LNCAP (cell line): Measurements from ENCODE around the gene IL22RA2.

Experiments
- TF ChIP-seq, protein P1 (sequence below): fragments of 450-650 bp; IDR thresholded peaks from 2 replicates; pipeline ENCODE4 v1.5.1; 2017; ENCODE audit warnings: mild to moderate bottlenecking

IL22RA2 gene

DNA sequence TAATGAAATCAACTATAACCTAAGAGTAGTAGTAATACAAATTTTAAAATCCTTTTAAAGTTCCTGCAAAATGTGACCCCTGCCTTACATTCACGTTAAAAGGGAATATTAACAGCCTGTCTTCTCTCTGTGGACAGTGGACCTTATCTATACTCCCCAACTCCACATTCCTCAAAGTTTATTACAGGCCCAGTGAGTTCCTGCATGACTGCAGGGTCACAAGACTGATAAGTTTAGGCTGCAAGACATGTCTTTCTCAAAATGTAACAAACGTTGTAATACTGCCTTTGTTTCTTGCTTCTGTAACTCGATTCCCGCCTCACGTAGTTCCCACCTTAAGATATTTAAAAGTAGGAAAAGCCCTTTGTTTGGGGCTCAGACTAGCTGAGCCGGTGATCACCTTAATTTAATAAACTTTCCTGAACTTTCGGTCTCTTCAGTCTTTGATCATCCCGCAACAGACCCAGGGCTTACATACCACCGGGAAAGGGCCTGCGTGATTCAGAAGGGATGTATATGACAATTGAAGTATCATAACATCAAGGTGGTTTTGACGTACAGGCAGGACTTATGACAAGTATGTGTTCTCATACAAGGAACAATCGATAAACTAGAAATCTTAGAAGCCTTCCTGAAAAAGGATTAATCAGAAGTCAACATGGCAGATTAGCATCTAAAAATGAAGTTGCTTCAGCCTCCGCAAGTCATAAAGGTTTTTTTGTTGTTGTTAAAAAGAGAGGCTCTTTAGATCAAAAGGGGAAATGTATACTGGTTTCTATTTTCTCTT lies 3.0 kb downstream of the IL22RA2 start:
- TF ChIP-seq, protein P1, sequence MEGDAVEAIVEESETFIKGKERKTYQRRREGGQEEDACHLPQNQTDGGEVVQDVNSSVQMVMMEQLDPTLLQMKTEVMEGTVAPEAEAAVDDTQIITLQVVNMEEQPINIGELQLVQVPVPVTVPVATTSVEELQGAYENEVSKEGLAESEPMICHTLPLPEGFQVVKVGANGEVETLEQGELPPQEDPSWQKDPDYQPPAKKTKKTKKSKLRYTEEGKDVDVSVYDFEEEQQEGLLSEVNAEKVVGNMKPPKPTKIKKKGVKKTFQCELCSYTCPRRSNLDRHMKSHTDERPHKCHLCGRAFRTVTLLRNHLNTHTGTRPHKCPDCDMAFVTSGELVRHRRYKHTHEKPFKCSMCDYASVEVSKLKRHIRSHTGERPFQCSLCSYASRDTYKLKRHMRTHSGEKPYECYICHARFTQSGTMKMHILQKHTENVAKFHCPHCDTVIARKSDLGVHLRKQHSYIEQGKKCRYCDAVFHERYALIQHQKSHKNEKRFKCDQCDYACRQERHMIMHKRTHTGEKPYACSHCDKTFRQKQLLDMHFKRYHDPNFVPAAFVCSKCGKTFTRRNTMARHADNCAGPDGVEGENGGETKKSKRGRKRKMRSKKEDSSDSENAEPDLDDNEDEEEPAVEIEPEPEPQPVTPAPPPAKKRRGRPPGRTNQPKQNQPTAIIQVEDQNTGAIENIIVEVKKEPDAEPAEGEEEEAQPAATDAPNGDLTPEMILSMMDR = no peak

DNA sequence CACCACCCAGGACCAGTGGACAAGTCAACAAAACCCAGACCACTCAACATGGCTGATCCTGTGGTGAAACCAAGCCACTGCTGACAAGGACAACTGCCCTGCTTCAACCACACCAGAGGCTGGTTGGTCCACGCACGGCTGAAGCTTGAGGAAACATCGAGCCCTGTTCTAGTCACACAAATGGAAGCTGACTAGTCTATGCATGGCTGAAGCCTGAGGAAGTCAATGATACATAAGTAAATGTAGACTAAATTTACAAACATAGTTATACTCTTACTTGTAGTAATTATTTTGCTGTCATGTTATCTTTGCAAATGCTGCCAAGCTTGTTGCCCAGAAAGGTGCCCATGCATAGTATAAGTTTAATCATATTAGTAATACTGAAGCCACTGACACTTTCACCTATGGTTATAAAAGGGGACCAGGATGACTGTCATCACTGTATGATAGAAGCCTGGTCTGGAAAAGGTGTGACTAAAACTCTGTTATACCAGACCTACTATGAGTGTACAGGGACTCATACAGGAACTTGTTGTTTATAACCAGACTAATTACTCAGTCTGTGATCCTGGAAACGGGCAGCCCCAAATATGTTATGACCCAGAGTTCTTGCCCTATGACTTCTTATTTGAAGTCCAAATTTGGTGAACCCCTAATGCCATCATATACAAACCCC lies 5.6 kb downstream of the IL22RA2 start:
- TF ChIP-seq, protein P1 = no peak

DNA sequence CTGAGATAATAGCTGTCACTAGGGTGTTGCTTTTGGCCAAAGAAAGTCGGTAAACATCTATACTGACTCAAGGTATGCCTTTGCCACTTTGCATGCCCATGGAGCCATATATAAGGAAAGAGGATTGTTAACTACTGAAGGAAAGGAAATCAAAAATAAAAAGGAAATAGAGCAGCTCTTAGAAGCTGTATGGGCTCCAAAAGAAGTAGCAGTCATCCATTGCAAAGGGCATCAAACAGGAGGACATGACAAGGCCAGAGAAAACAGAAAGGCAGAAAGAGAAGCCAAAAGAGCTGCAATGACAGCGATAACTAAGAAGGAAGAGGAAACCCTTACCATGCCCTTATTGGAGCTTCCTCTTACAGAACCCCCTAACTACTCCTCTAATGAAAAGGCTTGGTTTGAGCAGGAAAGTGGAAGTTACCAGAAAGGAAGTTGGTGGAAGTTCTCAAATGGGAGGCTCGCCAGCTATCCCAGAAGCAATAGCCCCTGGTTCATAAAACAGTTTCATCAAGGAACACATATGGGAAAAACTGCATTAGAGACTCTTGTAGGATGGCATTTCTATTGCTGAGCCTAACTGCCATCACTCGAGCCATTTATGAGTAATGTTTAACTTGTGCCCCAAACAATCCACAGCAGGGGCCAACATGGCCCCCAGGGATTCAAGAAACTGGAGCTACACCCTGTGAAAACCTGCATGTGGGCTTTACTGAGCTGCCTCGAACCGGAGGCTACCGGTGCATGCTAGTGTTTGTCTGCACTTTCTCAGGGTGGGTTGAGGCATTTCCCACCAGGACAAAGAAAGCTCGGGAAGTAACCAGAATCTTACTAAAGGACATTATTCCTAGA lies 7.0 kb downstream of the IL22RA2 start:
- TF ChIP-seq, protein P1 = no peak

DNA sequence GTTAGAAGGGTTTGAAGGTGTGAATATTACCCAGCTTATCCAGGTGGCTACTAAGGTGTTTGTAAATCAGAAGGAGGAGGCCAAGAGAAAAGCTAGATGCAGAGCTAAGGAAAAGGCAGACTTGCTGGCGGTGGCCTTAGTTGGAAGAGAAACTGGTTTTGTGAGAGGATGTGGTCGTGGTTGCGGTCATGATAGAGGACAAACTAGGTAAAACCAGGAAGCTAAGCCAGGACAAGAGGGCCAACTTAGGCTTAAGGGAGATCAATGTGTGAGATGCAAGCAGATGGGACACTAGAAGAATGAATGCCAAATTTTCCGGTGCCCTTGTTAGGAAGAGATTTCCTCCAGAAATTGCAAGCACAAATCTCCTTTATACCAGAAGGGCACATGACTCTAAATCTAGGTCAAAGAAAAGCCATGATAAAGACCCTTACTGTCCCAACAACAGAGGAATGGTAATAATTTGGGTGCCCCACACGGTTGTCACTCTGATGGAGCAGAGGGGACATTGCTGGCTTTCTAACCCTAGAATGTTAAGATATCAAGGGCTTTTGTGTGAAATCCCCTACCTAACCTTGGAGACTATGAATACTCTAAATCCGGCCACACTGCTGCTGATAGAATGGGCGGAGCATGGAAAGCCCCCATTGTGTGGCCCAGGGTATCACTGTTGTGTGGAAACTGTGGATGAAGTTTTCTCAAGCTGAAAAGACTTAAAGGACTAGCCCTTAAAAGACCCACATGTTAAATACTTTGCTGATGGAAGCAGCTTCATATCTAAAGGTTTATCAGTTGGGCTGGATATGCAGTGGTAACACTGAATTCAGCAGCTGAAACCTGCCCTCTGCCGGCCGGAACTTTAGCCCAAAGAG lies 7.8 kb downstream of the IL22RA2 start:
- TF ChIP-seq, protein P1 = peak; percentile 83

DNA sequence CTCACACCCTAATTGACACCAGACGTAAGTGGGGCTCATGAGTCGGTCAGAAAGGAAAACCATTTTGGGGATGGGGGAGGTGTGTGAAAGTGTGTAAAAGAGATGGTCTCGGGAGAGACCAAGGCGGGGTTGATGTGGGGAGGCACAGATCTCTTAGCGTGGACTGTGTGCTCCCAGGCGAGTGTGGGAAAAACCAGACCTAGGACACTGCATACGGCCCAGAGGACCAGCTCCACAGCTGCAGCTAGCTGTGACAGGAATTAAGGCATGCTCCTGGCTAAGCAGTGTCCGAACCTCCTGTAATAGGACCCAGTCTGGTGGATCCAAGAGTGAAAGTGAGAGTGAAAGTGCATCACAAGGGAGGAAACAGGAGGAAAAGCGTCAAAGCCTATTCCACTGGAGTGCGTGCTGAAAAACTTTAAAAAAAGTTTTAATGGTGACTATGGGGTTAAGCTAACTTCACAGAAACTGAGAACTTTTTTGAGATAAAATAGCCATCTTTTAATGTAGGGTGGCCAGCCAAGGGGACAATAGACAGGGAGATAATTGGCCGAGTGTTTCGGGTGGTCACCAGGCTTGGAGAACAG lies 9.6 kb downstream of the IL22RA2 start:
- TF ChIP-seq, protein P1 = no peak

DNA sequence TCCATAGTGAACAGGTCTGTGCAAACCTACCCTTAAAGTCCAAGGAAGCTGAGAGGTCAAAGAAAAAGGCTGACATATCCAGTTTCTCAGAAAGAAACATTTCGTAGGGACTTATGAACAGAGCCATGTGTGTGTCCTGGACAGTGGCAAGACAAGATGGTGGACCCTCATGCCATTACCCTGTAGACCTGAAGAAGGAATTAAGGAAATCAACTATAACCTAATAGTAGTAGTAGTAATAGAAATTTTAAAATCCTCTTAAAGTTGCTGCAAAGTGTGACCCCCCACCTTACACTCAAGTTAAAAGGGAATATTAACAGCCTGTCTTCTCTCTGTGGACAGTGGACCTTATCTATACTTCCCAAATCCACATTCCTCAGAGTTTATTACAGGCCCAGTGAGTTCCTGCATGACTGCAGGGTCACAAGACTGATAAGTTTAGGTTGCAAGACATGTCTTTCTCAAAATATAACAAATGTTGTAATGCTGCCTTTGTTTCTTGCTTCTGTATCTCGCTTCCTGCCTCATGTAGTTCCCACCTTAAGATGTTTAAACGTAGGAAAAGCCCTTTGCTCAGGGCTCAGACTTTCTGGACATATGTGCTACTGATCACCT lies 10.6 kb downstream of the IL22RA2 start:
- TF ChIP-seq, protein P1 = no peak
